Liver (tissue), 9 donors: ENCODE data around the gene NKAIN2. TPM values are rescaled to one million over a fixed set of nuclear protein-coding genes. Genes with fewer than 3 reads are reported as not detected.

Experiments used
- DNase-seq: peaks from one replicate; pipeline ENCODE4 v3.0.0-alpha.2; 2017; ENCODE audit warnings: low spot score
- H3K27ac ChIP-seq, 2 donors: one replicate each; pipeline ENCODE4 v1.7.0; 2013; ENCODE audit warnings: inconsistent platforms in 2 of 2, low read length in 2 of 2, control low read depth in 1 of 2, low read depth in 1 of 2, mild to moderate bottlenecking in 1 of 2
- H3K27me3 ChIP-seq, 4 donors: one replicate each; pipeline versions ENCODE4 v1.6.1 to v1.7.0; 2013; ENCODE audit warnings: low read length in 3 of 4, inconsistent platforms in 1 of 4, mild to moderate bottlenecking in 1 of 4, moderate library complexity in 1 of 4; ENCODE audit not compliant: control insufficient read depth in 4 of 4, insufficient read depth in 4 of 4
- H3K36me3 ChIP-seq, 4 donors: one replicate each; pipeline versions ENCODE4 v1.6.1 to v1.7.0; 2013; ENCODE audit warnings: low read length in 3 of 4, mild to moderate bottlenecking in 3 of 4, low read depth in 1 of 4, moderate library complexity in 1 of 4; ENCODE audit not compliant: control insufficient read depth in 4 of 4, insufficient read depth in 3 of 4
- H3K4me1 ChIP-seq, 4 donors: one replicate each; pipeline versions ENCODE4 v1.6.1 to v1.7.0; 2013; ENCODE audit warnings: low read length in 3 of 4, mild to moderate bottlenecking in 3 of 4, moderate library complexity in 1 of 4; ENCODE audit not compliant: control insufficient read depth in 4 of 4, insufficient read depth in 4 of 4
- H3K4me3 ChIP-seq, 3 donors: one replicate each; pipeline versions ENCODE4 v1.6.1 to v1.7.0; 2013; ENCODE audit warnings: low read length in 3 of 3, control low read depth in 1 of 3, low read depth in 1 of 3, mild to moderate bottlenecking in 1 of 3
- H3K9ac ChIP-seq, 2 donors: one replicate each; pipeline ENCODE4 v1.7.0; 2013; ENCODE audit warnings: low read length in 2 of 2, mild to moderate bottlenecking in 2 of 2, moderate library complexity in 2 of 2, control low read depth in 1 of 2, low read depth in 1 of 2
- H3K9me3 ChIP-seq, 4 donors: one replicate each; pipeline versions ENCODE4 v1.6.1 to v1.7.0; 2013; ENCODE audit warnings: low read length in 3 of 4; ENCODE audit not compliant: control insufficient read depth in 4 of 4
- EGR1 ChIP-seq, 2 donors: IDR thresholded peaks; 2 replicates each; pipeline ENCODE4 v1.6.1; 2016 to 2018; ENCODE audit warnings: antibody characterized with exemption in 2 of 2, low read depth in 2 of 2
- FOXA2 ChIP-seq: IDR thresholded peaks from 2 replicates; pipeline ENCODE4 v1.6.1; 2016; ENCODE audit warnings: antibody characterized with exemption
- GABPA ChIP-seq, 2 donors: IDR thresholded peaks in 1 of 2; conservative IDR thresholded peaks in 1 of 2; 2 replicates each; pipeline ENCODE4 v1.6.1; 2016; ENCODE audit warnings: antibody characterized with exemption in 2 of 2, mild to moderate bottlenecking in 1 of 2, moderate library complexity in 1 of 2
- HNF4A ChIP-seq, 2 donors: conservative IDR thresholded peaks; 2 replicates each; pipeline ENCODE4 v1.6.1; 2016; ENCODE audit warnings: antibody characterized with exemption in 2 of 2, mild to moderate bottlenecking in 2 of 2
- HNF4G ChIP-seq: IDR thresholded peaks from 2 replicates; pipeline ENCODE4 v1.6.1; 2016; ENCODE audit warnings: antibody characterized with exemption
- JUND ChIP-seq, 2 donors: IDR thresholded peaks; 2 replicates each; pipeline ENCODE4 v1.6.1; 2016; ENCODE audit warnings: antibody characterized with exemption in 2 of 2
- NR2F2 ChIP-seq: IDR thresholded peaks from 2 replicates; pipeline ENCODE4 v1.6.1; 2016; ENCODE audit warnings: antibody characterized with exemption
- RAD21 ChIP-seq, 2 donors: IDR thresholded peaks; 2 replicates each; pipeline ENCODE4 v1.6.1; 2016; ENCODE audit warnings: antibody characterized with exemption in 2 of 2, mild to moderate bottlenecking in 2 of 2
- SP1 ChIP-seq: IDR thresholded peaks from 2 replicates; pipeline ENCODE4 v1.6.1; 2018; ENCODE audit warnings: antibody characterized with exemption, mild to moderate bottlenecking
- TAF1 ChIP-seq: conservative IDR thresholded peaks from 2 replicates; pipeline ENCODE4 v1.6.1; 2016; ENCODE audit warnings: antibody characterized with exemption, mild to moderate bottlenecking
- YY1 ChIP-seq: IDR thresholded peaks from 2 replicates; pipeline ENCODE4 v1.6.1; 2016; ENCODE audit warnings: antibody characterized with exemption, mild to moderate bottlenecking
- WGBS: extraction: QIAGEN DNeasy Blood & Tissue Kit; methylation state at CpG from one replicate; pipeline ENCODE4 v1.1.7; 2013; 5-methylcytosine and 5-hydroxymethylcytosine counted together
- polyA plus RNA-seq, 2 donors: library from polyadenylated mRNA; stranded (reverse) in 1 of 2; unstranded in 1 of 2; fragments of 200-250 nt in 1 of 2; fragments of >200 nt in 1 of 2; fragmentation: Nextera tagmentation in 1 of 2; extraction: Ambion mirVana in 1 of 2; gene quantifications; one replicate each; pipeline versions ENCODE4 v1.2.1 to v1.2.3, GENCODE V29; 2013 to 2015
- total RNA-seq, 2 donors: library from RNA; depleted of rRNA; stranded (reverse); fragments of >200 nt; gene quantifications; one replicate each; pipeline ENCODE4 v1.2.3, GENCODE V29; 2014
- TF ChIP-seq, protein P1 (sequence below): IDR thresholded peaks from 2 replicates; pipeline ENCODE4 v1.6.1; 2016; ENCODE audit warnings: antibody characterized with exemption
- TF ChIP-seq, protein P2 (sequence below): fragments of 150-350 bp; IDR thresholded peaks from 2 replicates; pipeline ENCODE4 v1.5.1; 2017; ENCODE audit warnings: improper control_type of control experiment, low read depth, low read length; ENCODE audit not compliant: missing input control
- TF ChIP-seq, protein P3 (sequence below): IDR thresholded peaks from 2 replicates; pipeline ENCODE4 v1.6.1; 2016; ENCODE audit warnings: antibody characterized with exemption
- donor health status: healthy.
- donor health status: healthy.
- donor health status: healthy.
- donor health status: healthy.
- donor health status: healthy.

The NKAIN2 gene
- total and polyA plus RNA-seq, 4 donors, result 0.05 to 0.14 TPM; not detected in 2

DNA sequence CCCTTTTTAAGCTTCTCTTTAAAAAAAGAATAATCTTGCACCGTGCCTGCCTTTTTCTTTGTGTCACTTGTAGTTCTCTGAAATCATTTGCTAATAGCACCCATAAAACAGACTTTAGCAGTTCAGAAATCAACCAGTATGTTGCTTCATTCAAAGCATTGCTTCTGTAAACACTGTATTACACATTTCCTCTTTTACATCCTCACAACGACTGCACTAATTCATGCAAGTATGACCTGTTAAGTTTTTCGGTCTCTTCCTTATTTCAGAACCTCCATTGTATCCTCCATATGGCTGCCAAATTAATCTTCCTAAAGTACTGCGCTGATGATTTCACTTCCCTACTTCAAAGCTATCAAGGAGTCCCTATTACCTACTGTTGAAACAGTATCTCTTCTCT lies 1015.7 kb downstream of the NKAIN2 start:
- H3K4me3 ChIP-seq, result no peak overlapping the region
- 68% methylated on average over 4 of the region's 4 CpGs for WGBS
- H3K27me3 ChIP-seq, result no peaks in the 10 kb centered on the region
- no peak overlapping the region for H3K9ac ChIP-seq
- no peaks in the 10 kb centered on the region for H3K36me3 ChIP-seq
- no peak overlapping the region for H3K27ac ChIP-seq
- no peak for DNase-seq
- no peak for TF ChIP-seq SP1
- TF ChIP-seq EGR1 (IDR thresholded peaks at IDR 0.05; ENCODE audit: low read depth in 2 of 2), result no peak
- no peak for TF ChIP-seq HNF4G
- TF ChIP-seq, protein P1, sequence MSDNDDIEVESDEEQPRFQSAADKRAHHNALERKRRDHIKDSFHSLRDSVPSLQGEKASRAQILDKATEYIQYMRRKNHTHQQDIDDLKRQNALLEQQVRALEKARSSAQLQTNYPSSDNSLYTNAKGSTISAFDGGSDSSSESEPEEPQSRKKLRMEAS, result no peak
- TF ChIP-seq FOXA2, result no peak
- TF ChIP-seq RAD21 (IDR thresholded peaks at IDR 0.05), result no peak
- no peak for TF ChIP-seq TAF1
- no peak for TF ChIP-seq GABPA (IDR thresholded peaks at IDR 0.05 in 1 of 2, conservative IDR thresholded peaks at IDR 0.05 in 1 of 2)
- no peak for TF ChIP-seq JUND (IDR thresholded peaks at IDR 0.05)
- TF ChIP-seq, protein P2, sequence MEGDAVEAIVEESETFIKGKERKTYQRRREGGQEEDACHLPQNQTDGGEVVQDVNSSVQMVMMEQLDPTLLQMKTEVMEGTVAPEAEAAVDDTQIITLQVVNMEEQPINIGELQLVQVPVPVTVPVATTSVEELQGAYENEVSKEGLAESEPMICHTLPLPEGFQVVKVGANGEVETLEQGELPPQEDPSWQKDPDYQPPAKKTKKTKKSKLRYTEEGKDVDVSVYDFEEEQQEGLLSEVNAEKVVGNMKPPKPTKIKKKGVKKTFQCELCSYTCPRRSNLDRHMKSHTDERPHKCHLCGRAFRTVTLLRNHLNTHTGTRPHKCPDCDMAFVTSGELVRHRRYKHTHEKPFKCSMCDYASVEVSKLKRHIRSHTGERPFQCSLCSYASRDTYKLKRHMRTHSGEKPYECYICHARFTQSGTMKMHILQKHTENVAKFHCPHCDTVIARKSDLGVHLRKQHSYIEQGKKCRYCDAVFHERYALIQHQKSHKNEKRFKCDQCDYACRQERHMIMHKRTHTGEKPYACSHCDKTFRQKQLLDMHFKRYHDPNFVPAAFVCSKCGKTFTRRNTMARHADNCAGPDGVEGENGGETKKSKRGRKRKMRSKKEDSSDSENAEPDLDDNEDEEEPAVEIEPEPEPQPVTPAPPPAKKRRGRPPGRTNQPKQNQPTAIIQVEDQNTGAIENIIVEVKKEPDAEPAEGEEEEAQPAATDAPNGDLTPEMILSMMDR, result no peak
- no peak for TF ChIP-seq NR2F2
- TF ChIP-seq, protein P3, sequence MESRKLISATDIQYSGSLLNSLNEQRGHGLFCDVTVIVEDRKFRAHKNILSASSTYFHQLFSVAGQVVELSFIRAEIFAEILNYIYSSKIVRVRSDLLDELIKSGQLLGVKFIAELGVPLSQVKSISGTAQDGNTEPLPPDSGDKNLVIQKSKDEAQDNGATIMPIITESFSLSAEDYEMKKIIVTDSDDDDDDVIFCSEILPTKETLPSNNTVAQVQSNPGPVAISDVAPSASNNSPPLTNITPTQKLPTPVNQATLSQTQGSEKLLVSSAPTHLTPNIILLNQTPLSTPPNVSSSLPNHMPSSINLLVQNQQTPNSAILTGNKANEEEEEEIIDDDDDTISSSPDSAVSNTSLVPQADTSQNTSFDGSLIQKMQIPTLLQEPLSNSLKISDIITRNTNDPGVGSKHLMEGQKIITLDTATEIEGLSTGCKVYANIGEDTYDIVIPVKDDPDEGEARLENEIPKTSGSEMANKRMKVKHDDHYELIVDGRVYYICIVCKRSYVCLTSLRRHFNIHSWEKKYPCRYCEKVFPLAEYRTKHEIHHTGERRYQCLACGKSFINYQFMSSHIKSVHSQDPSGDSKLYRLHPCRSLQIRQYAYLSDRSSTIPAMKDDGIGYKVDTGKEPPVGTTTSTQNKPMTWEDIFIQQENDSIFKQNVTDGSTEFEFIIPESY, result no peak
- no peaks in the 10 kb centered on the region for H3K9me3 ChIP-seq
- H3K4me1 ChIP-seq, result no peaks in the 10 kb centered on the region

DNA sequence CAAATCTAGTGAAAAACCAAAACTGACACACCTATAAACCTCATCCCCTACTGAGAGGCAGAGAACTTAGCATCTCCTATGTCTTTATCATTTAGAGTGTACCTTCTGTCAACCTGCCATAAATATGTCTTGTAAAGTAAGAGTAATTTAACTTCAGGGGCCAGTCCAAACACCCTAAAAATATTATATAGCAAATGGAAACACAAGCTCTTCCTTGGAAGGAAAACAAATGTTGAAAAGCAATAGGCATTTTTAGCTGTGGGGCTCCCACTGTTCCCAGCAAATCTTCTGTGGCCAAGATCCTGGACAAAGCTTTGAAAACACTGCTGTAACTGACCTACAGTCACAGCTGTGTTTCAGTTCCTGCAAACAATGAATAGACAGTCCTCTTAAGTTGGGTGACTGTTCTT lies 1018.5 kb downstream of the NKAIN2 start:
- Histone ChIP-seq H3K27me3 (no peaks in the 10 kb centered on the region), H3K9ac (no peak overlapping the region), H3K36me3 (no peaks in the 10 kb centered on the region), H3K9me3 (no peaks in the 10 kb centered on the region), H3K4me1 (no peaks in the 10 kb centered on the region), H3K27ac (no peak overlapping the region), H3K4me3 (no peak overlapping the region)
- TF ChIP-seq HNF4G (no peak), RAD21 (IDR thresholded peaks at IDR 0.05) (no peak), YY1 (no peak), EGR1 (IDR thresholded peaks at IDR 0.05; ENCODE audit: low read depth in 2 of 2) (no peak), JUND (IDR thresholded peaks at IDR 0.05) (no peak), NR2F2 (no peak), HNF4A (conservative IDR thresholded peaks at IDR 0.05) (no peak), SP1 (no peak), GABPA (IDR thresholded peaks at IDR 0.05 in 1 of 2, conservative IDR thresholded peaks at IDR 0.05 in 1 of 2) (no peak)
- TF ChIP-seq, protein P3, result no peak
- no peak for DNase-seq
